Neural progenitor cell (in vitro differentiated cells): ENCODE measurements around the gene KLF18. TPM values are rescaled to one million over a fixed set of nuclear protein-coding genes. Genes with fewer than 3 reads are reported as not detected.

ENCODE experiments used
- DNase-seq: peaks from one replicate; pipeline ENCODE4 v3.0.0-alpha.2; 2016; ENCODE audit warnings: low spot score
- H2AFZ ChIP-seq: fragments of 200-600 bp; sonication (generic); replicated peaks from 2 replicates; pipeline ENCODE4 v1.6.1; 2016; ENCODE audit warnings: antibody characterized with exemption
- H3F3A ChIP-seq: fragments of 200-600 bp; sonication (generic); 2 replicates; pipeline ENCODE4 v1.6.1; 2016; ENCODE audit warnings: antibody characterized with exemption, low read depth
- H3K27ac ChIP-seq: fragments of 200-600 bp; sonication (generic); 2 replicates; pipeline ENCODE4 v1.5.1; 2016; ENCODE audit warnings: mild to moderate bottlenecking
- H3K27me3 ChIP-seq: fragments of 200-600 bp; sonication (generic); 2 replicates; pipeline ENCODE4 v1.6.1; 2016; ENCODE audit warnings: mild to moderate bottlenecking, moderate library complexity
- H3K36me3 ChIP-seq: fragments of 200-600 bp; sonication (generic); 2 replicates; pipeline ENCODE4 v1.5.1; 2016
- H3K4me1 ChIP-seq: fragments of 200-600 bp; sonication (generic); 2 replicates; pipeline ENCODE4 v1.6.1; 2016; ENCODE audit warnings: mixed run types
- H3K4me2 ChIP-seq: fragments of 200-600 bp; sonication (generic); 2 replicates; pipeline ENCODE4 v1.6.1; 2016
- H3K4me3 ChIP-seq: fragments of 200-600 bp; sonication (generic); 2 replicates; pipeline ENCODE4 v1.5.1; 2016
- H3K79me2 ChIP-seq: fragments of 200-600 bp; sonication (generic); 2 replicates; pipeline ENCODE4 v1.6.1; 2016; ENCODE audit warnings: low read depth
- H3K9ac ChIP-seq: fragments of 200-600 bp; sonication (generic); 2 replicates; pipeline ENCODE4 v1.6.1; 2016
- H3K9me3 ChIP-seq: fragments of 200-600 bp; sonication (generic); 2 replicates; pipeline ENCODE4 v1.5.1; 2016; ENCODE audit warnings: low read depth
- H4K20me1 ChIP-seq: fragments of 200-600 bp; sonication (generic); 2 replicates; pipeline ENCODE4 v1.6.1; 2016; ENCODE audit warnings: low read depth
- H3K27ac Mint-ChIP-seq: 3 replicates; pipeline ENCODE4 v1.8.0; 2021; ENCODE audit warnings: mixed read lengths
- H3K27me3 Mint-ChIP-seq: 2 replicates; pipeline ENCODE4 v1.8.0; 2022; ENCODE audit warnings: low read depth, mild to moderate bottlenecking, inconsistent platforms, moderate library complexity, mixed read lengths; ENCODE audit not compliant: insufficient read depth
- H3K36me3 Mint-ChIP-seq: 3 replicates; pipeline ENCODE4 v1.8.0; 2021; ENCODE audit warnings: mixed read lengths
- H3K4me1 Mint-ChIP-seq: 3 replicates; pipeline ENCODE4 v1.8.0; 2021; ENCODE audit warnings: mixed read lengths
- H3K4me3 Mint-ChIP-seq: 3 replicates; pipeline ENCODE4 v1.8.0; 2021; ENCODE audit warnings: mild to moderate bottlenecking, moderate library complexity, mixed read lengths
- H3K9me3 Mint-ChIP-seq: 3 replicates; pipeline ENCODE4 v1.8.0; 2020; ENCODE audit warnings: mixed read lengths
- EZH2 ChIP-seq: fragments of 200-600 bp; sonication (generic); IDR thresholded peaks from 2 replicates; pipeline ENCODE4 v1.6.1; 2017; ENCODE audit warnings: antibody characterized with exemption, mild to moderate bottlenecking, moderate library complexity
- EZH2phosphoT487 ChIP-seq: fragments of 200-600 bp; sonication (generic); IDR thresholded peaks from 2 replicates; pipeline ENCODE4 v1.6.1; 2017; ENCODE audit warnings: antibody characterized with exemption
- small RNA-seq: library from RNA; depleted of rRNA; stranded (forward); fragments of <200 nt; gene quantifications from one replicate; pipeline ENCODE3, GENCODE V24; 2015
- total RNA-seq: library from RNA; depleted of rRNA; stranded (reverse); fragments of >200 nt; gene quantifications from 2 replicates; pipeline ENCODE4 v1.2.3, GENCODE V29; 2015; ENCODE audit warnings: low replicate concordance
- TF ChIP-seq, protein P1 (sequence below): fragments of 200-600 bp; sonication (generic); IDR thresholded peaks from 2 replicates; pipeline ENCODE4 v1.5.1; 2017; ENCODE audit warnings: antibody characterized with exemption, mild to moderate bottlenecking

Gene KLF18
- total RNA-seq, 1 donor from 2014 or later, result not detected

DNA sequence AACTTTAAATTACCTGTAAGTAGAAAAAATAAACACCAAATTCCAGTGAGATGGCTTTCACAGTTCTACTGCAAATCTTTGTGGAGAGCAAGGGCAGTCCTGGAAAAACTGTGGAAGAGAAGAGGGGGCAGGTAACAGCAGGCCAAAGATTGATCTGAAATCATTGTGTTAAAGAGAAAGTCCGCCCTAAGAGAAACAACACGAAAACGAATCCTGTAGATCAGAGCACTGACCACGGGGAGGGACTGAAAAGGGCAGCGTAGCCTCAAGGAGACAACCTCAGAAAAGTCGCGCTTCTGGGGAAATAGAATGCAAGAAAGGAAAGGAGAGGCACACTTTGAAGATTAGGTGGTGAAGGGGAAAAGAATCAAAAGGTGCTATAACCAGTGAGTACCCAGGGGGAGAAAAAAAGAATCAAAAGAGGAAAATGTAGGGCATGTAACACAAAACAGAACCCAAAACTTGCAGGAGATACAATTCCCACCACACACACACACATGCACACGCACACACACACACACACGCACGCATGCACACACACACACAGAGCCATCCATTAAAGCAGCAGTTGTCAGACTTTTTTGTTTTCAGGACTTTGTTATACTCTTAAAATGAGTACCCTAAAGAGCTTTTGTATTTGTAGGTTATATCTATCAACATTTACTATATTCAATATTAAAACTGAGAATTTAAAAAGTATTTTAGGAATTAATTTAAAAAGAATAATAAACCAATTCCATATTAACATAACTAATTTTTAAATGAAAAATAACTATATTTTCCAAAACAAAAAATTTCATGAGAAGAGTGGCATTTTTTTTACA lies 50.8 kb downstream of the KLF18 start:
- DNase-seq, result no peak
- Histone ChIP-seq H3K79me2 (no peaks in the 10 kb centered on the region), H3K4me3 (no peak overlapping the region), H4K20me1 (no peaks in the 10 kb centered on the region), H3K27ac (no peak overlapping the region), H3K4me2 (no peak overlapping the region), H3K36me3 (no peaks in the 10 kb centered on the region), H3K9me3 (no peaks in the 10 kb centered on the region), H3K27me3 (no peaks in the 10 kb centered on the region), H3K4me1 (no peaks in the 10 kb centered on the region), H3K9ac (no peak overlapping the region), H3F3A (no peaks in the 10 kb centered on the region), H2AFZ (no peak overlapping the region)
- Mint-ChIP-seq H3K27ac (no peak overlapping the region), H3K4me1 (peaks cover 22% of the 10 kb centered on the region), H3K27me3 (peaks cover 4% of the 10 kb centered on the region), H3K4me3 (no peak overlapping the region), H3K9me3 (peaks cover 15% of the 10 kb centered on the region), H3K36me3 (no peaks in the 10 kb centered on the region)
- TF ChIP-seq, protein P1, sequence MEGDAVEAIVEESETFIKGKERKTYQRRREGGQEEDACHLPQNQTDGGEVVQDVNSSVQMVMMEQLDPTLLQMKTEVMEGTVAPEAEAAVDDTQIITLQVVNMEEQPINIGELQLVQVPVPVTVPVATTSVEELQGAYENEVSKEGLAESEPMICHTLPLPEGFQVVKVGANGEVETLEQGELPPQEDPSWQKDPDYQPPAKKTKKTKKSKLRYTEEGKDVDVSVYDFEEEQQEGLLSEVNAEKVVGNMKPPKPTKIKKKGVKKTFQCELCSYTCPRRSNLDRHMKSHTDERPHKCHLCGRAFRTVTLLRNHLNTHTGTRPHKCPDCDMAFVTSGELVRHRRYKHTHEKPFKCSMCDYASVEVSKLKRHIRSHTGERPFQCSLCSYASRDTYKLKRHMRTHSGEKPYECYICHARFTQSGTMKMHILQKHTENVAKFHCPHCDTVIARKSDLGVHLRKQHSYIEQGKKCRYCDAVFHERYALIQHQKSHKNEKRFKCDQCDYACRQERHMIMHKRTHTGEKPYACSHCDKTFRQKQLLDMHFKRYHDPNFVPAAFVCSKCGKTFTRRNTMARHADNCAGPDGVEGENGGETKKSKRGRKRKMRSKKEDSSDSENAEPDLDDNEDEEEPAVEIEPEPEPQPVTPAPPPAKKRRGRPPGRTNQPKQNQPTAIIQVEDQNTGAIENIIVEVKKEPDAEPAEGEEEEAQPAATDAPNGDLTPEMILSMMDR, result no peak
- TF ChIP-seq EZH2, result no peak
- TF ChIP-seq EZH2phosphoT487, result no peak

DNA sequence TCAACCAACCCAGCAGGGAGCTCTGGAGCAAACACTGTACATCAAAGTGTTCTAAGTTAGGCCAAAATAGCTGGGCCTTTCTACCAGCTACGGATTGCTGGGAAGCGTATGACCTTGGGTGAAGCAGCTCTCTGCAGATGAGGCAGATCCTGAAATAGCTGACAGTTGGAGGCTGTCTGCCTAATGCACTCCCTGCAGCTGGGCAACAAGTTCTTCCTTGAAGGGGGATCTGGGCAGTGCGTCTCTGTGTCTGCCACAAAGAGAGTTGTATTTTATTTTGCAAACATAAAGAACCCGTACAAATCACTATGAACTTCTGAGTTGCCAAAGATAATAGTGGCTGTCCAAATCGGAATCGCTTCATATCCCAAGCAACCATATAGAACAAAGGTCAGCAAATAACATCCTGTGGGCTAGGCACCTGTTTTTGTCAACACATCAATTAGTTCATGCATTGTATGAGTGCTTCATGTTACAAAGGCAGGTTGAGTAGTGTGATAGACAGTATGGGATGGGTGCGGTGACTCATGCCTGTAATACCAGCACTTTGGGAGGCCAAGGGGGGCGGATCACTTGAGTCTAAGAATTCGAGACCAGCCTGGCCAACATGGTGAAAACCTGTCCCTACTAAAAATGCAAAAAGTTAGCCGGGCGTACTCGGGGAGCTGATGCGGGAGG lies 51.9 kb downstream of the KLF18 start:
- Histone ChIP-seq H3K9ac (no peak overlapping the region), H3K79me2 (no peaks in the 10 kb centered on the region), H3K36me3 (no peaks in the 10 kb centered on the region), H3K4me1 (no peaks in the 10 kb centered on the region), H3K27ac (no peak overlapping the region), H3K27me3 (no peaks in the 10 kb centered on the region), H3K4me2 (no peak overlapping the region), H3K9me3 (no peaks in the 10 kb centered on the region), H4K20me1 (no peaks in the 10 kb centered on the region), H3K4me3 (no peak overlapping the region), H2AFZ (no peak overlapping the region), H3F3A (no peaks in the 10 kb centered on the region)
- Mint-ChIP-seq H3K9me3 (peaks cover 9% of the 10 kb centered on the region), H3K4me1 (peaks cover 22% of the 10 kb centered on the region), H3K36me3 (no peaks in the 10 kb centered on the region), H3K4me3 (no peak overlapping the region), H3K27ac (no peak overlapping the region), H3K27me3 (peaks cover 4% of the 10 kb centered on the region)
- DNase-seq, result no peak
- TF ChIP-seq EZH2 (no peak), EZH2phosphoT487 (no peak)
- TF ChIP-seq, protein P1, result no peak

Small RNA genes within 50 kb of the gene (small RNA-seq; reads per million reads assigned to genes)
- not detected for gene AL035417.1
- gene OOSP1P1, result not detected
- not detected for gene RF00019
- gene RN7SL479P, result not detected

Other genes with a start within 250 kb of the KLF18 start
- 2.9 and 4.1 TPM in 2 replicates for gene ARTN, start 207.8 kb downstream of the KLF18 start, total RNA-seq
- 7.2 and 13.2 TPM in 2 replicates for gene IPO13, start 194.7 kb downstream of the KLF18 start, total RNA-seq
- gene DPH2, start 171.6 kb downstream of the KLF18 start, total RNA-seq, result 9.5 and 20.0 TPM in 2 replicates
- gene ATP6V0B, start 166.7 kb downstream of the KLF18 start, total RNA-seq, result 39.2 and 71.2 TPM in 2 replicates
- 23.7 and 96.3 TPM in 2 replicates for gene B4GALT2, start 162.4 kb downstream of the KLF18 start, total RNA-seq
- gene CCDC24, start 150.0 kb downstream of the KLF18 start, total RNA-seq, result 3.3 and 13.5 TPM in 2 replicates
- gene SLC6A9, start 110.2 kb downstream of the KLF18 start, total RNA-seq, result 1.4 and 5.6 TPM in 2 replicates
- gene KLF17, start 22.8 kb downstream of the KLF18 start, total RNA-seq, result not detected in 2 replicates
- gene DMAP1, start 71.8 kb upstream of the KLF18 start, total RNA-seq, result 22.3 and 29.8 TPM in 2 replicates
- 31.0 and 68.3 TPM in 2 replicates for gene ERI3, start 213.6 kb upstream of the KLF18 start, total RNA-seq